ACC112 (cell line): ENCODE data around the gene BMP6.
A peak's percentile ranks its signal among the peaks of the same experiment; 100 is the strongest.

ENCODE experiments used
- H2AFZ ChIP-seq: fragments of 200-600 bp; sonication (generic); one replicate; pipeline ENCODE4 v1.6.0; 2017; ENCODE audit warnings: antibody characterized with exemption, low read length; ENCODE audit not compliant: unreplicated experiment
- H3K27ac ChIP-seq: fragments of 200-600 bp; sonication (generic); 2 replicates; pipeline ENCODE4 v1.5.1; 2014; ENCODE audit warnings: low read depth, mild to moderate bottlenecking, antibody characterized with exemption, low read length, moderate library complexity
- H3K27me3 ChIP-seq: fragments of 200-600 bp; sonication (generic); 2 replicates; pipeline ENCODE4 v1.6.1; 2014; ENCODE audit warnings: mild to moderate bottlenecking, antibody characterized with exemption, low read length, moderate library complexity, mixed read lengths; ENCODE audit not compliant: insufficient read depth
- H3K36me3 ChIP-seq: fragments of 200-600 bp; sonication (generic); 2 replicates; pipeline ENCODE4 v1.6.1; 2016; ENCODE audit warnings: mild to moderate bottlenecking, antibody characterized with exemption, low read length, moderate library complexity, mixed read lengths; ENCODE audit not compliant: insufficient read depth
- H3K4me1 ChIP-seq: fragments of 200-600 bp; sonication (generic); one replicate; pipeline ENCODE4 v1.6.1; 2016; ENCODE audit warnings: low read length, mixed read lengths; ENCODE audit not compliant: insufficient read depth, unreplicated experiment, control insufficient read depth
- H3K4me3 ChIP-seq: fragments of 200-600 bp; sonication (generic); 2 replicates; pipeline ENCODE4 v1.5.1; 2014; ENCODE audit warnings: mild to moderate bottlenecking, low read depth, low read length
- H3K79me2 ChIP-seq: fragments of 200-600 bp; sonication (generic); one replicate; pipeline ENCODE4 v1.6.0; 2016; ENCODE audit warnings: low read length; ENCODE audit not compliant: control insufficient read depth, unreplicated experiment, insufficient read depth

Gene BMP6

GRCh38 chr6:7904654-7905319 lies 178.9 kb downstream of the BMP6 start:
- H3K4me3 ChIP-seq, result no peak overlapping the region
- H3K79me2 ChIP-seq, result peaks cover 59% of the 10 kb centered on the region

GRCh38 chr6:7905416-7905815 lies 179.5 kb downstream of the BMP6 start:
- Histone ChIP-seq H3K36me3 (peaks cover 17% of the 10 kb centered on the region), H3K4me3 (no peak overlapping the region), H3K27ac (no peak overlapping the region), H3K79me2 (peaks cover 60% of the 10 kb centered on the region), H2AFZ (no peak overlapping the region), H3K4me1 (peaks cover 15% of the 10 kb centered on the region), H3K27me3 (no peaks in the 10 kb centered on the region)

More at GRCh38 chr6:7904654-7905319, 178.9 kb downstream of the BMP6 start:
- H3K4me1 ChIP-seq, result peaks cover 15% of the 10 kb centered on the region
- H3K36me3 ChIP-seq, result peaks cover 19% of the 10 kb centered on the region
- H3K27me3 ChIP-seq, result no peaks in the 10 kb centered on the region
- no peak overlapping the region for H2AFZ ChIP-seq
- no peak overlapping the region for H3K27ac ChIP-seq

- peaks cover 16% of the 10 kb centered on the region for H3K36me3 ChIP-seq
- H3K27me3 ChIP-seq, result no peaks in the 10 kb centered on the region
- H3K27ac ChIP-seq, result no peak overlapping the region
- no peak overlapping the region for H3K4me3 ChIP-seq
- peaks cover 57% of the 10 kb centered on the region for H3K79me2 ChIP-seq
- H3K4me1 ChIP-seq, result peaks cover 15% of the 10 kb centered on the region
- no peak overlapping the region for H2AFZ ChIP-seq
These were observed 180.8 kb downstream of the BMP6 start for GRCh38 chr6:7906741-7907140.

- peaks cover 16% of the 10 kb centered on the region for H3K36me3 ChIP-seq
- no peak overlapping the region for H3K27ac ChIP-seq
- H3K27me3 ChIP-seq, result no peaks in the 10 kb centered on the region
- H2AFZ ChIP-seq, result no peak overlapping the region
- H3K79me2 ChIP-seq, result peaks cover 57% of the 10 kb centered on the region
- H3K4me3 ChIP-seq, result no peak overlapping the region
- peaks cover 15% of the 10 kb centered on the region for H3K4me1 ChIP-seq
These were observed 181.3 kb downstream of the BMP6 start for GRCh38 chr6:7907159-7907558.

- no peaks in the 10 kb centered on the region for H3K36me3 ChIP-seq
- peak overlapping the region; percentile 65 for H2AFZ ChIP-seq
- peak overlapping the region; percentile 34; the same call in 1 of the 2 replicates for H3K27ac ChIP-seq
- H3K79me2 ChIP-seq, result peaks cover 51% of the 10 kb centered on the region
- no peaks in the 10 kb centered on the region for H3K27me3 ChIP-seq
- peaks cover 15% of the 10 kb centered on the region for H3K4me1 ChIP-seq
- peak overlapping the region; percentile 89 for H3K4me3 ChIP-seq
These were observed 183.7 kb downstream of the BMP6 start for GRCh38 chr6:7909323-7910276.

- Histone ChIP-seq H3K4me3 (peak overlapping the region; percentile 89), H3K36me3 (no peaks in the 10 kb centered on the region), H3K79me2 (peaks cover 45% of the 10 kb centered on the region), H2AFZ (peak overlapping the region; percentile 65), H3K4me1 (peaks cover 20% of the 10 kb centered on the region), H3K27me3 (no peaks in the 10 kb centered on the region), H3K27ac (peak overlapping the region; percentile 34; the same call in 1 of the 2 replicates)
These were observed 184.4 kb downstream of the BMP6 start for GRCh38 chr6:7910298-7910653.

GRCh38 chr6:7910654-7911344 lies 184.9 kb downstream of the BMP6 start, which contains the start of gene TXNDC5:
Gene TXNDC5 (minus strand): TSS chr6:7910788. CDS start chr6:7910776, 12 bp downstream.
- Histone ChIP-seq H3K79me2 (peaks cover 39% of the 10 kb centered on the region), H2AFZ (peak within 1 kb of the TSS; percentile 65), H3K4me1 (peaks cover 26% of the 10 kb centered on the region), H3K4me3 (peak within 1 kb of the TSS; percentile 89), H3K27ac (peak within 1 kb of the TSS; percentile 34; the same call in 1 of the 2 replicates), H3K36me3 (no peaks in the 10 kb centered on the region), H3K27me3 (no peaks in the 10 kb centered on the region)

GRCh38 chr6:7911345-7911725 lies 185.4 kb downstream of the BMP6 start:
- H3K4me1 ChIP-seq, result peaks cover 30% of the 10 kb centered on the region
- H2AFZ ChIP-seq, result peak overlapping the region; percentile 61
- no peaks in the 10 kb centered on the region for H3K27me3 ChIP-seq
- H3K4me3 ChIP-seq, result peak overlapping the region; percentile 78
- peaks cover 36% of the 10 kb centered on the region for H3K79me2 ChIP-seq
- no peak overlapping the region for H3K27ac ChIP-seq
- H3K36me3 ChIP-seq, result no peaks in the 10 kb centered on the region

GRCh38 chr6:7912024-7912423 lies 186.1 kb downstream of the BMP6 start:
- peaks cover 30% of the 10 kb centered on the region for H3K4me1 ChIP-seq
- H2AFZ ChIP-seq, result no peak overlapping the region
- no peaks in the 10 kb centered on the region for H3K36me3 ChIP-seq
- no peaks in the 10 kb centered on the region for H3K27me3 ChIP-seq
- H3K4me3 ChIP-seq, result no peak overlapping the region
- peaks cover 30% of the 10 kb centered on the region for H3K79me2 ChIP-seq
- H3K27ac ChIP-seq, result no peak overlapping the region

GRCh38 chr6:7912736-7913517 lies 187.0 kb downstream of the BMP6 start:
- Histone ChIP-seq H3K79me2 (peaks cover 21% of the 10 kb centered on the region), H3K27me3 (no peaks in the 10 kb centered on the region), H3K4me3 (no peak overlapping the region), H2AFZ (no peak overlapping the region), H3K27ac (no peak overlapping the region), H3K4me1 (peaks cover 25% of the 10 kb centered on the region), H3K36me3 (no peaks in the 10 kb centered on the region)
